Heart left ventricle (tissue), 13 donors: Measurements from ENCODE around the gene CECR2.

ENCODE experiments used
- POLR2A ChIP-seq, 2 donors: fragments of 450-650 bp; IDR thresholded peaks; one replicate each; pipeline ENCODE4 v1.6.1; 2017; ENCODE audit warnings: antibody characterized with exemption in 2 of 2, mild to moderate bottlenecking in 2 of 2, moderate library complexity in 2 of 2
- TF ChIP-seq, protein P1 (sequence below), 12 donors: fragments of 200-600 bp; sonication (generic) in 4 of 12; IDR thresholded peaks; one replicate each; pipeline versions ENCODE4 v1.5.0 to v1.8.0; 2018 to 2022; ENCODE audit warnings: antibody characterized with exemption in 12 of 12, mild to moderate bottlenecking in 5 of 12
- donor health status: ischemic (EF 13 %, LVEDD 7.1; RV severe dilation, severe dysfunction).
- donor health status: DM: no; HTN: yes; CAD: no.
- donor health status: DM: no; HTN: no; CAD: no.
- donor health status: ischemic (EF 25% LVEDD 6.9; RV normal size, moderate dysfunction).
- donor health status: ischemic (EF 25% LVEDD 5.7; RV mildly dilated, moderate dysfunction).
- donor health status: ischemic (EF 35%, LVEDD 5.7; RV mildly dilated, moderate dysfunction).
- donor health status: nonischemic (EF 11% LVEDD 7.7; RV severe dilation, severe dysfunction).
- donor health status: DM: yes; HTN: yes; CAD: no.
- donor health status: PGD.
- donor health status: ischemic (EF 29% LVEDD 5.4; RV normal size, mild dysfunction).
- donor health status: nonischemic (EF 23%, LVEDD 6.1; RV moderate dilation, normal function).

DNA sequence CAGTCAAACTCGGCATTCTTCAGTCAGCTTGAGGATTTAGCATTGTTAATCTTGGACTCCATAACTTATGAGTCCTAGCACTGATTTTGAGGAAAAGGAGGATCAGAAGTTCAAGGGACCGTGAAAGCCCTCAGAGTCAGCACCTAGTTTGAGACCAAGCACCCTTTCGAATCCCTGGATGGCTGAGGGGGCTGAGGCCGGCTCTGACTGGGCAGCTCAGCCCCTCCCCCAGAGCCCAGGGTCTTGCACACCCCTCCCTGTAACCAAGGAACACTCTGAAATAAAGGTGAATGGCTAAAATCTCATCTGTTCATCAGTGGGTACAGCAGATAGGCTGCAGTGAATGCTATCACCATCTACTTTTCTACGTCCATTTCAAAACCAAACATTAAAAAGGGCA, 221.3 kb downstream of the CECR2 start:
- TF ChIP-seq, protein P1, sequence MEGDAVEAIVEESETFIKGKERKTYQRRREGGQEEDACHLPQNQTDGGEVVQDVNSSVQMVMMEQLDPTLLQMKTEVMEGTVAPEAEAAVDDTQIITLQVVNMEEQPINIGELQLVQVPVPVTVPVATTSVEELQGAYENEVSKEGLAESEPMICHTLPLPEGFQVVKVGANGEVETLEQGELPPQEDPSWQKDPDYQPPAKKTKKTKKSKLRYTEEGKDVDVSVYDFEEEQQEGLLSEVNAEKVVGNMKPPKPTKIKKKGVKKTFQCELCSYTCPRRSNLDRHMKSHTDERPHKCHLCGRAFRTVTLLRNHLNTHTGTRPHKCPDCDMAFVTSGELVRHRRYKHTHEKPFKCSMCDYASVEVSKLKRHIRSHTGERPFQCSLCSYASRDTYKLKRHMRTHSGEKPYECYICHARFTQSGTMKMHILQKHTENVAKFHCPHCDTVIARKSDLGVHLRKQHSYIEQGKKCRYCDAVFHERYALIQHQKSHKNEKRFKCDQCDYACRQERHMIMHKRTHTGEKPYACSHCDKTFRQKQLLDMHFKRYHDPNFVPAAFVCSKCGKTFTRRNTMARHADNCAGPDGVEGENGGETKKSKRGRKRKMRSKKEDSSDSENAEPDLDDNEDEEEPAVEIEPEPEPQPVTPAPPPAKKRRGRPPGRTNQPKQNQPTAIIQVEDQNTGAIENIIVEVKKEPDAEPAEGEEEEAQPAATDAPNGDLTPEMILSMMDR (IDR thresholded peaks at IDR 0.05) = no peak
- TF ChIP-seq POLR2A (IDR thresholded peaks at IDR 0.05) = no peak
